PC-9 (cell line): ENCODE results near the gene FNIP2. TPM values are rescaled to one million over a fixed set of nuclear protein-coding genes. Genes with fewer than 3 reads are reported as not detected.

Source experiments
- BruUV-seq: library from RNA; stranded (reverse); fragments of 400-500 nt; replicated peaks from 2 replicates; lab custom pipeline; 2021; lab: Mats Ljungman, UMichigan
- CTCF ChIA-PET: fragments of 300-600 bp; sonication (Branson Sonifier 250); formaldehyde crosslinking; loops from one replicate; lab custom pipeline; 2022; ENCODE audit warnings: antibody characterized with exemption; lab: Charles Lee
- POLR2A ChIA-PET: fragments of 300-600 bp; sonication (Branson Sonifier 250); formaldehyde crosslinking; loops from one replicate; lab custom pipeline; 2022; ENCODE audit warnings: antibody characterized with exemption; ENCODE audit not compliant: unreplicated experiment; lab: Charles Lee
- DNase-seq, 2 experiments: peaks; one replicate each; pipeline versions ENCODE4 v3.0.0 to v3.0.0-alpha.2; 2015 to 2022; ENCODE audit warnings: mixed read lengths in 1 of 2
- H2AFZ ChIP-seq: fragments of 200-600 bp; sonication (generic); 2 replicates; pipeline ENCODE4 v1.8.1; 2017; ENCODE audit warnings: antibody characterized with exemption
- H3F3A ChIP-seq: fragments of 200-600 bp; sonication (generic); 2 replicates; pipeline ENCODE4 v1.8.1; 2017; ENCODE audit warnings: antibody characterized with exemption, mild to moderate bottlenecking, low read depth; ENCODE audit not compliant: insufficient read depth
- H3K27ac ChIP-seq: fragments of 200-600 bp; sonication (generic); 2 replicates; pipeline ENCODE4 v1.6.1; 2016; ENCODE audit warnings: mixed run types
- H3K27me3 ChIP-seq: fragments of 200-600 bp; sonication (generic); 2 replicates; pipeline ENCODE4 v1.6.1; 2016; ENCODE audit warnings: low read depth, mixed run types; ENCODE audit not compliant: insufficient read depth
- H3K36me3 ChIP-seq: fragments of 200-600 bp; sonication (generic); 2 replicates; pipeline ENCODE4 v1.6.1; 2016; ENCODE audit warnings: low read depth, mixed run types
- H3K4me1 ChIP-seq: fragments of 200-600 bp; sonication (generic); replicated peaks from 2 replicates; pipeline ENCODE4 v1.6.1; 2016; ENCODE audit warnings: mixed run types; ENCODE audit not compliant: insufficient read depth
- H3K4me2 ChIP-seq: fragments of 200-600 bp; sonication (generic); 2 replicates; pipeline ENCODE4 v1.6.1; 2017; ENCODE audit warnings: mixed run types
- H3K4me3 ChIP-seq: fragments of 200-600 bp; sonication (generic); 2 replicates; pipeline ENCODE4 v1.6.1; 2016; ENCODE audit warnings: mixed run types
- H3K79me2 ChIP-seq: fragments of 200-600 bp; sonication (generic); 2 replicates; pipeline ENCODE4 v1.6.1; 2017; ENCODE audit warnings: low read depth, mixed run types
- H3K9me2 ChIP-seq: fragments of 200-600 bp; sonication (generic); 2 replicates; pipeline ENCODE4 v1.8.1; 2017; ENCODE audit warnings: mild to moderate bottlenecking; ENCODE audit not compliant: insufficient read depth
- H3K9me3 ChIP-seq: fragments of 200-600 bp; sonication (generic); 2 replicates; pipeline ENCODE4 v1.8.1; 2016; ENCODE audit warnings: low read depth; ENCODE audit not compliant: insufficient read depth
- H4K20me1 ChIP-seq: fragments of 200-600 bp; sonication (generic); 2 replicates; pipeline ENCODE4 v1.8.1; 2017; ENCODE audit not compliant: insufficient read depth
- EZH2 ChIP-seq: fragments of 200-600 bp; sonication (generic); IDR thresholded peaks from 2 replicates; pipeline ENCODE4 v1.8.0; 2017; ENCODE audit warnings: antibody characterized with exemption, low read depth
- intact Hi-C: fragments of 100-400 bp; cut with micrococcal nuclease; formaldehyde crosslinking; loops from one replicate; pipeline ENCODE4 v1.10.0; 2022; ENCODE audit not compliant: unreplicated experiment
- total RNA-seq: library from RNA; stranded (reverse); gene quantifications from 2 replicates; pipeline ENCODE4 v1.2.3, GENCODE V29; 2021
- TF ChIP-seq, protein P1 (sequence below): fragments of 200-600 bp; sonication (generic); conservative IDR thresholded peaks from 2 replicates; pipeline ENCODE4 v1.6.1; 2017; ENCODE audit warnings: mixed run types, antibody characterized with exemption, mild to moderate bottlenecking, moderate library complexity

FNIP2 gene
- total RNA-seq, 1 experiment from 2014 or later: 2.5 TPM

- intact Hi-C loops: no loop called here
- H3K4me1 ChIP-seq: no peaks in the 10 kb centered on the region
- H3K27ac ChIP-seq: no peak overlapping the region
- H3K36me3 ChIP-seq: no peaks in the 10 kb centered on the region
- H3K27me3 ChIP-seq: no peaks in the 10 kb centered on the region
- H3K4me2 ChIP-seq: no peak overlapping the region
- no peak overlapping the region for H3K4me3 ChIP-seq
- DNase-seq: no peak
- no TSS peak for BruUV-seq
- no peaks in the 10 kb centered on the region for H3K79me2 ChIP-seq
- H2AFZ ChIP-seq: no peak overlapping the region
- no peaks in the 10 kb centered on the region for H3F3A ChIP-seq
- no peaks in the 10 kb centered on the region for H3K9me2 ChIP-seq
- ChIA-PET CTCF (no interaction called here), POLR2A (no interaction called here)
- TF ChIP-seq EZH2: no peak
- TF ChIP-seq, protein P1, sequence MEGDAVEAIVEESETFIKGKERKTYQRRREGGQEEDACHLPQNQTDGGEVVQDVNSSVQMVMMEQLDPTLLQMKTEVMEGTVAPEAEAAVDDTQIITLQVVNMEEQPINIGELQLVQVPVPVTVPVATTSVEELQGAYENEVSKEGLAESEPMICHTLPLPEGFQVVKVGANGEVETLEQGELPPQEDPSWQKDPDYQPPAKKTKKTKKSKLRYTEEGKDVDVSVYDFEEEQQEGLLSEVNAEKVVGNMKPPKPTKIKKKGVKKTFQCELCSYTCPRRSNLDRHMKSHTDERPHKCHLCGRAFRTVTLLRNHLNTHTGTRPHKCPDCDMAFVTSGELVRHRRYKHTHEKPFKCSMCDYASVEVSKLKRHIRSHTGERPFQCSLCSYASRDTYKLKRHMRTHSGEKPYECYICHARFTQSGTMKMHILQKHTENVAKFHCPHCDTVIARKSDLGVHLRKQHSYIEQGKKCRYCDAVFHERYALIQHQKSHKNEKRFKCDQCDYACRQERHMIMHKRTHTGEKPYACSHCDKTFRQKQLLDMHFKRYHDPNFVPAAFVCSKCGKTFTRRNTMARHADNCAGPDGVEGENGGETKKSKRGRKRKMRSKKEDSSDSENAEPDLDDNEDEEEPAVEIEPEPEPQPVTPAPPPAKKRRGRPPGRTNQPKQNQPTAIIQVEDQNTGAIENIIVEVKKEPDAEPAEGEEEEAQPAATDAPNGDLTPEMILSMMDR: no peak
- H3K9me3 ChIP-seq: no peaks in the 10 kb centered on the region
- no peaks in the 10 kb centered on the region for H4K20me1 ChIP-seq
Observed at GRCh38 chr4:158847535-158847934, 78.7 kb downstream of the FNIP2 start.

DNA sequence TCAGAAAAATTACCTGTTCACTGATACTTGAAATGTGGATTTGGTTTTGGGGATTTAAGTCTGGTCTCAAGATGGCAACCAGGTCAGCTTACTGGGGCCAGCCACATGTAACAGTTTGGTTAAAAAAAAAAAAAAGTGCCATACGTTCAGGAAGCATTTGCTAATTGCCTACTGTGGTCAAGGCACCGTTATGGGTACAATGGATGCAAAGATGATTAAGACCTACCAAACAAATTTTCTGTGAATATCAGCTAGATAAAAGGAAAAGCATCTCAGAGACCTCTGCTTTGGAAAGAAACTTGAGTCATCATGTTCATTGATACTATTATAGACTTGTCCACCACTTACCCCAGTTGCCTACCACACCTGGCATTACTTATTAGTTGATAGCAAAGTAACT, 80.9 kb downstream of the FNIP2 start:
- Histone ChIP-seq H3K79me2 (no peaks in the 10 kb centered on the region), H4K20me1 (no peaks in the 10 kb centered on the region), H3F3A (no peaks in the 10 kb centered on the region), H3K27me3 (no peaks in the 10 kb centered on the region), H3K4me3 (no peak overlapping the region), H3K4me1 (no peaks in the 10 kb centered on the region), H3K27ac (no peak overlapping the region), H2AFZ (no peak overlapping the region), H3K9me2 (no peaks in the 10 kb centered on the region), H3K4me2 (no peak overlapping the region), H3K9me3 (no peaks in the 10 kb centered on the region), H3K36me3 (no peaks in the 10 kb centered on the region)
- TF ChIP-seq, protein P1: no peak
- no peak for TF ChIP-seq EZH2
- POLR2A ChIA-PET: no interaction called here
- CTCF ChIA-PET: interaction anchor here (0.6 to 0.7 kb wide), 3 partner anchors 143 to 362 kb away, joined by 4 read pairs; no protein-coding TSS in a partner anchor
- intact Hi-C loops: loop anchor here (2.0 to 10.0 kb wide), 2 partner anchors 81 to 595 kb away; partner anchors contain the start of gene FNIP2
- no peak for DNase-seq
- BruUV-seq: no TSS peak

- Histone ChIP-seq H3K9me2 (no peaks in the 10 kb centered on the region), H3K27me3 (no peaks in the 10 kb centered on the region), H3K4me1 (no peaks in the 10 kb centered on the region), H3F3A (no peaks in the 10 kb centered on the region), H2AFZ (no peak overlapping the region), H3K79me2 (no peaks in the 10 kb centered on the region), H3K36me3 (no peaks in the 10 kb centered on the region), H3K4me2 (no peak overlapping the region), H3K27ac (no peak overlapping the region), H3K4me3 (no peak overlapping the region), H3K9me3 (no peaks in the 10 kb centered on the region), H4K20me1 (no peaks in the 10 kb centered on the region)
- CTCF ChIA-PET: no interaction called here
- DNase-seq: no peak
- POLR2A ChIA-PET: no interaction called here
- BruUV-seq: no TSS peak
- intact Hi-C loops: loop anchor here (2.0 to 10.0 kb wide), 2 partner anchors 82 to 596 kb away; partner anchors contain the start of gene FNIP2
- TF ChIP-seq, protein P1: no peak
- TF ChIP-seq EZH2: no peak
Observed at GRCh38 chr4:158850371-158850770, 81.5 kb downstream of the FNIP2 start.
